Measurements from ENCODE around the gene GALNT5. TPM values are rescaled to one million over a fixed set of nuclear protein-coding genes. Genes with fewer than 3 reads are reported as not detected.

Gene GALNT5
- total and polyA plus RNA-seq, 4 donors: under 0.01 to 5.3 (median 0.01) TPM; not detected in 1

DNA sequence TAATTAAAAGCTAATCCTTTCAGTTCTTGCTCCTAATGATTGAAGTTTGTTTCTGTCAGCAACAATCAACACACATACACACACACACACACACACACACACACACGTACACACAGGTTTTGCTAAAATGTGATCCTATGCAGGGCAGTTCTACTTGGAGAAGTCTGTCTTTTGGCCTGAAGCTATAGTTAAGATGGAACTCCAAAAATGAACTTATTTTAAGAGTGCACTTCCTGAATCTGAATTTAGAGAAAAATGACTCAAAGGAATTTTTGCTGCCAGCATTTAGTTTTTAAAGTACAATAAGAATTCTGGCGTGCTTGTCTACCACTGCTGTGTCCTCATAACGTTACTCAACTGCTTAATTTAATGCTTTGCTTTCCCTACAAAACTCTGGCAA, 6.6 kb downstream of the GALNT5 start:
- no peak overlapping the region for H3K4me3 ChIP-seq (ENCODE audit: low read depth in 1 of 3, low read length in 3 of 3)
- no peaks in the 10 kb centered on the region for H3K4me1 ChIP-seq (ENCODE audit: control insufficient read depth in 4 of 4, insufficient read depth in 4 of 4, low read length in 3 of 4)
- H3K9me3 ChIP-seq (ENCODE audit: control insufficient read depth in 4 of 4, low read length in 3 of 4): no peaks in the 10 kb centered on the region
- no peak overlapping the region for H3K9ac ChIP-seq (ENCODE audit: low read depth in 1 of 2, low read length in 2 of 2)
- no peak for DNase-seq (ENCODE audit: low spot score)
- WGBS: 70% methylated on average over 3 of the region's 3 CpGs
- no peaks in the 10 kb centered on the region for H3K27me3 ChIP-seq (ENCODE audit: control insufficient read depth in 4 of 4, insufficient read depth in 4 of 4, low read length in 3 of 4)
- TF ChIP-seq SP1 (IDR thresholded peaks at IDR 0.05) (no peak), RAD21 (IDR thresholded peaks at IDR 0.05) (no peak), HNF4A (conservative IDR thresholded peaks at IDR 0.05) (no peak), EGR1 (IDR thresholded peaks at IDR 0.05; ENCODE audit: low read depth in 2 of 2) (no peak), RXRA (IDR thresholded peaks at IDR 0.05) (no peak), TAF1 (conservative IDR thresholded peaks at IDR 0.05) (no peak), FOXA1 (IDR thresholded peaks at IDR 0.05) (no peak), MAX (IDR thresholded peaks at IDR 0.05) (no peak), NR2F2 (IDR thresholded peaks at IDR 0.05) (no peak), YY1 (IDR thresholded peaks at IDR 0.05) (no peak)
- TF ChIP-seq, protein P1, sequence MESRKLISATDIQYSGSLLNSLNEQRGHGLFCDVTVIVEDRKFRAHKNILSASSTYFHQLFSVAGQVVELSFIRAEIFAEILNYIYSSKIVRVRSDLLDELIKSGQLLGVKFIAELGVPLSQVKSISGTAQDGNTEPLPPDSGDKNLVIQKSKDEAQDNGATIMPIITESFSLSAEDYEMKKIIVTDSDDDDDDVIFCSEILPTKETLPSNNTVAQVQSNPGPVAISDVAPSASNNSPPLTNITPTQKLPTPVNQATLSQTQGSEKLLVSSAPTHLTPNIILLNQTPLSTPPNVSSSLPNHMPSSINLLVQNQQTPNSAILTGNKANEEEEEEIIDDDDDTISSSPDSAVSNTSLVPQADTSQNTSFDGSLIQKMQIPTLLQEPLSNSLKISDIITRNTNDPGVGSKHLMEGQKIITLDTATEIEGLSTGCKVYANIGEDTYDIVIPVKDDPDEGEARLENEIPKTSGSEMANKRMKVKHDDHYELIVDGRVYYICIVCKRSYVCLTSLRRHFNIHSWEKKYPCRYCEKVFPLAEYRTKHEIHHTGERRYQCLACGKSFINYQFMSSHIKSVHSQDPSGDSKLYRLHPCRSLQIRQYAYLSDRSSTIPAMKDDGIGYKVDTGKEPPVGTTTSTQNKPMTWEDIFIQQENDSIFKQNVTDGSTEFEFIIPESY (IDR thresholded peaks at IDR 0.05): no peak
- TF ChIP-seq, protein P2, sequence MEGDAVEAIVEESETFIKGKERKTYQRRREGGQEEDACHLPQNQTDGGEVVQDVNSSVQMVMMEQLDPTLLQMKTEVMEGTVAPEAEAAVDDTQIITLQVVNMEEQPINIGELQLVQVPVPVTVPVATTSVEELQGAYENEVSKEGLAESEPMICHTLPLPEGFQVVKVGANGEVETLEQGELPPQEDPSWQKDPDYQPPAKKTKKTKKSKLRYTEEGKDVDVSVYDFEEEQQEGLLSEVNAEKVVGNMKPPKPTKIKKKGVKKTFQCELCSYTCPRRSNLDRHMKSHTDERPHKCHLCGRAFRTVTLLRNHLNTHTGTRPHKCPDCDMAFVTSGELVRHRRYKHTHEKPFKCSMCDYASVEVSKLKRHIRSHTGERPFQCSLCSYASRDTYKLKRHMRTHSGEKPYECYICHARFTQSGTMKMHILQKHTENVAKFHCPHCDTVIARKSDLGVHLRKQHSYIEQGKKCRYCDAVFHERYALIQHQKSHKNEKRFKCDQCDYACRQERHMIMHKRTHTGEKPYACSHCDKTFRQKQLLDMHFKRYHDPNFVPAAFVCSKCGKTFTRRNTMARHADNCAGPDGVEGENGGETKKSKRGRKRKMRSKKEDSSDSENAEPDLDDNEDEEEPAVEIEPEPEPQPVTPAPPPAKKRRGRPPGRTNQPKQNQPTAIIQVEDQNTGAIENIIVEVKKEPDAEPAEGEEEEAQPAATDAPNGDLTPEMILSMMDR (IDR thresholded peaks at IDR 0.05; ENCODE audit: low read depth, low read length, missing input control): no peak
- TF ChIP-seq, protein P3, sequence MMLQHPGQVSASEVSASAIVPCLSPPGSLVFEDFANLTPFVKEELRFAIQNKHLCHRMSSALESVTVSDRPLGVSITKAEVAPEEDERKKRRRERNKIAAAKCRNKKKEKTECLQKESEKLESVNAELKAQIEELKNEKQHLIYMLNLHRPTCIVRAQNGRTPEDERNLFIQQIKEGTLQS (IDR thresholded peaks at IDR 0.05): no peak
- no peak overlapping the region for H3K27ac ChIP-seq (ENCODE audit: low read depth in 1 of 2, low read length in 2 of 2)
- H3K36me3 ChIP-seq (ENCODE audit: control insufficient read depth in 4 of 4, insufficient read depth in 3 of 4, low read depth in 1 of 4, low read length in 3 of 4): no peaks in the 10 kb centered on the region

- no peak for TF ChIP-seq FOXA1 (IDR thresholded peaks at IDR 0.05)
- no peak for TF ChIP-seq GABPA (IDR thresholded peaks at IDR 0.05 in 1 of 2, conservative IDR thresholded peaks at IDR 0.05 in 1 of 2)
- TF ChIP-seq FOXA2 (IDR thresholded peaks at IDR 0.05): no peak
- no peak for TF ChIP-seq HNF4G (IDR thresholded peaks at IDR 0.05)
- TF ChIP-seq RAD21 (IDR thresholded peaks at IDR 0.05): no peak
- TF ChIP-seq RXRA (IDR thresholded peaks at IDR 0.05): no peak
- no peak for TF ChIP-seq EGR1 (IDR thresholded peaks at IDR 0.05; ENCODE audit: low read depth in 2 of 2)
- TF ChIP-seq, protein P3 (IDR thresholded peaks at IDR 0.05): no peak
- TF ChIP-seq, protein P4, sequence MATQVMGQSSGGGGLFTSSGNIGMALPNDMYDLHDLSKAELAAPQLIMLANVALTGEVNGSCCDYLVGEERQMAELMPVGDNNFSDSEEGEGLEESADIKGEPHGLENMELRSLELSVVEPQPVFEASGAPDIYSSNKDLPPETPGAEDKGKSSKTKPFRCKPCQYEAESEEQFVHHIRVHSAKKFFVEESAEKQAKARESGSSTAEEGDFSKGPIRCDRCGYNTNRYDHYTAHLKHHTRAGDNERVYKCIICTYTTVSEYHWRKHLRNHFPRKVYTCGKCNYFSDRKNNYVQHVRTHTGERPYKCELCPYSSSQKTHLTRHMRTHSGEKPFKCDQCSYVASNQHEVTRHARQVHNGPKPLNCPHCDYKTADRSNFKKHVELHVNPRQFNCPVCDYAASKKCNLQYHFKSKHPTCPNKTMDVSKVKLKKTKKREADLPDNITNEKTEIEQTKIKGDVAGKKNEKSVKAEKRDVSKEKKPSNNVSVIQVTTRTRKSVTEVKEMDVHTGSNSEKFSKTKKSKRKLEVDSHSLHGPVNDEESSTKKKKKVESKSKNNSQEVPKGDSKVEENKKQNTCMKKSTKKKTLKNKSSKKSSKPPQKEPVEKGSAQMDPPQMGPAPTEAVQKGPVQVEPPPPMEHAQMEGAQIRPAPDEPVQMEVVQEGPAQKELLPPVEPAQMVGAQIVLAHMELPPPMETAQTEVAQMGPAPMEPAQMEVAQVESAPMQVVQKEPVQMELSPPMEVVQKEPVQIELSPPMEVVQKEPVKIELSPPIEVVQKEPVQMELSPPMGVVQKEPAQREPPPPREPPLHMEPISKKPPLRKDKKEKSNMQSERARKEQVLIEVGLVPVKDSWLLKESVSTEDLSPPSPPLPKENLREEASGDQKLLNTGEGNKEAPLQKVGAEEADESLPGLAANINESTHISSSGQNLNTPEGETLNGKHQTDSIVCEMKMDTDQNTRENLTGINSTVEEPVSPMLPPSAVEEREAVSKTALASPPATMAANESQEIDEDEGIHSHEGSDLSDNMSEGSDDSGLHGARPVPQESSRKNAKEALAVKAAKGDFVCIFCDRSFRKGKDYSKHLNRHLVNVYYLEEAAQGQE (IDR thresholded peaks at IDR 0.05): no peak
- no peak for TF ChIP-seq YY1 (IDR thresholded peaks at IDR 0.05)
- TF ChIP-seq, protein P2 (IDR thresholded peaks at IDR 0.05; ENCODE audit: low read depth, low read length, missing input control): no peak
- TF ChIP-seq NR2F2 (IDR thresholded peaks at IDR 0.05): no peak
- no peak for TF ChIP-seq SP1 (IDR thresholded peaks at IDR 0.05)
- TF ChIP-seq, protein P1 (IDR thresholded peaks at IDR 0.05): no peak
- TF ChIP-seq HNF4A (conservative IDR thresholded peaks at IDR 0.05): no peak
- DNase-seq (ENCODE audit: low spot score): no peak
- 96% methylated on average over 4 of the region's 4 CpGs for WGBS
- no peaks in the 10 kb centered on the region for H3K27me3 ChIP-seq (ENCODE audit: control insufficient read depth in 4 of 4, insufficient read depth in 4 of 4, low read length in 3 of 4)
- H3K27ac ChIP-seq (ENCODE audit: low read depth in 1 of 2, low read length in 2 of 2): no peak overlapping the region
- H3K9me3 ChIP-seq (ENCODE audit: control insufficient read depth in 4 of 4, low read length in 3 of 4): no peaks in the 10 kb centered on the region
- H3K4me1 ChIP-seq (ENCODE audit: control insufficient read depth in 4 of 4, insufficient read depth in 4 of 4, low read length in 3 of 4): no peaks in the 10 kb centered on the region
- H3K36me3 ChIP-seq (ENCODE audit: control insufficient read depth in 4 of 4, insufficient read depth in 3 of 4, low read depth in 1 of 4, low read length in 3 of 4): no peaks in the 10 kb centered on the region
- H3K4me3 ChIP-seq (ENCODE audit: low read depth in 1 of 3, low read length in 3 of 3): no peak overlapping the region
- H3K9ac ChIP-seq (ENCODE audit: low read depth in 1 of 2, low read length in 2 of 2): no peak overlapping the region
These were observed 8.3 kb downstream of the GALNT5 start for GRCh38 chr2:157265825-157266224.
